ENCODE data around the gene ADAMTSL5. TPM values are rescaled to one million over a fixed set of nuclear protein-coding genes. Genes with fewer than 3 reads are reported as not detected.

ADAMTSL5 gene
- total RNA-seq, 4 donors from 2014 or later, result 17.4 to 54.8 (median 42.6) TPM

DNA sequence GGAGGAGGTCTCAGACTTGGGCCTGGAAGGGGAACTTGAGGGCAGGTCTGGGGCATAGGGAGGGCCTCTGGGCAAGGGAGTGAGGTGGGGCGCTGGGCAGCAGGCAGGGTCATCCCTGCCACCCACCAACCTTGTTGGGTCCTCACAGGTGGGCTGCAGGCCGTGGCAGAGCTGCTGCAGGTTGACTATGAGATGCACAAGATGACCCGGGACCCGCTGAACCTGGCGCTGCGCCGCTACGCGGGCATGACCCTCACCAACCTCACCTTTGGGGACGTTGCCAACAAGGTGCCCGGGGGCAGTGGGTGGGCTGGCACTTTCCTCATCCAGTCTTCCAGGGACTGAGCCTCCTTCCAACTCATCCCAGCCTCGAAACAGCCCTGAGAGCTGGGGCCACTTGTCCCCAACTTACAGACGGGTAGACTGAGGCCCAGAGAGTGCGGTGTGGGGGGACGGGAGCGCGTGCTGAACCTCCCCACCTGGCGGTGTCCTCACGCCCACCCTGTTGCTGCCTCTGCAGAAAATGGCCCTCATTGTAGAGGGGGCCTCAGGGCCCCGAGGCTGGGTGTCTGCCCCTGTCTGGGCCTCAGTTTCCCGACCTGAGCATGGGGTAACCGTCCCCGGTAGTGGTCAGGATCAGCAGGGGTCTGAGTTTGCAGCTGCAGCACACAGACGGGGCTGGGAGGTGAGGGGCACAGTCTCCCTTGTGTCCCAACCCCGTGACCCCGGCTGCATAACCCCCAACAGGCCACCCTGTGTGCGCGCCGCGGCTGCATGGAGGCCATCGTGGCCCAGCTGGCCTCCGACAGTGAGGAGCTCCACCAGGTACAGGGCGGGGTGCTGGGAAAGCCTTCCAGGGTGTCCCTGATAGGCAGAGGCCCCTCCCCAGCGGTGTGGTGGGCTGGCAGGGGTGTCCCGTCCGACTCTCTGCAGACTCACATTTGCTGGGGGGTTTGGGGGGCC, 52.5 kb downstream of the ADAMTSL5 start:
- H3K27me3 ChIP-seq, result peaks cover 3 to 26% of the 10 kb centered on the region in 2 donors
- no peaks in the 10 kb centered on the region for H3K9me3 ChIP-seq
- peaks cover 0 to 30% (median 0%) of the 10 kb centered on the region in 3 donors for H3K36me3 ChIP-seq
- H3K4me3 ChIP-seq, result no peak overlapping the region
- 90 to 92% methylated on average over 14 to 32 of the region's 36 CpGs for WGBS, 2 donors
- TF ChIP-seq POLR2A (IDR thresholded peaks at IDR 0.05) (no peak), EP300 (IDR thresholded peaks at IDR 0.05) (no peak)
- TF ChIP-seq, protein P1, sequence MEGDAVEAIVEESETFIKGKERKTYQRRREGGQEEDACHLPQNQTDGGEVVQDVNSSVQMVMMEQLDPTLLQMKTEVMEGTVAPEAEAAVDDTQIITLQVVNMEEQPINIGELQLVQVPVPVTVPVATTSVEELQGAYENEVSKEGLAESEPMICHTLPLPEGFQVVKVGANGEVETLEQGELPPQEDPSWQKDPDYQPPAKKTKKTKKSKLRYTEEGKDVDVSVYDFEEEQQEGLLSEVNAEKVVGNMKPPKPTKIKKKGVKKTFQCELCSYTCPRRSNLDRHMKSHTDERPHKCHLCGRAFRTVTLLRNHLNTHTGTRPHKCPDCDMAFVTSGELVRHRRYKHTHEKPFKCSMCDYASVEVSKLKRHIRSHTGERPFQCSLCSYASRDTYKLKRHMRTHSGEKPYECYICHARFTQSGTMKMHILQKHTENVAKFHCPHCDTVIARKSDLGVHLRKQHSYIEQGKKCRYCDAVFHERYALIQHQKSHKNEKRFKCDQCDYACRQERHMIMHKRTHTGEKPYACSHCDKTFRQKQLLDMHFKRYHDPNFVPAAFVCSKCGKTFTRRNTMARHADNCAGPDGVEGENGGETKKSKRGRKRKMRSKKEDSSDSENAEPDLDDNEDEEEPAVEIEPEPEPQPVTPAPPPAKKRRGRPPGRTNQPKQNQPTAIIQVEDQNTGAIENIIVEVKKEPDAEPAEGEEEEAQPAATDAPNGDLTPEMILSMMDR (IDR thresholded peaks at IDR 0.05), result no peak
- DNase-seq (ENCODE audit: low spot score in 2 of 2), result no peak
- peaks cover 0 to 20% (median 4%) of the 10 kb centered on the region in 4 donors for H3K4me1 ChIP-seq
- H3K27ac ChIP-seq, result no peak overlapping the region

DNA sequence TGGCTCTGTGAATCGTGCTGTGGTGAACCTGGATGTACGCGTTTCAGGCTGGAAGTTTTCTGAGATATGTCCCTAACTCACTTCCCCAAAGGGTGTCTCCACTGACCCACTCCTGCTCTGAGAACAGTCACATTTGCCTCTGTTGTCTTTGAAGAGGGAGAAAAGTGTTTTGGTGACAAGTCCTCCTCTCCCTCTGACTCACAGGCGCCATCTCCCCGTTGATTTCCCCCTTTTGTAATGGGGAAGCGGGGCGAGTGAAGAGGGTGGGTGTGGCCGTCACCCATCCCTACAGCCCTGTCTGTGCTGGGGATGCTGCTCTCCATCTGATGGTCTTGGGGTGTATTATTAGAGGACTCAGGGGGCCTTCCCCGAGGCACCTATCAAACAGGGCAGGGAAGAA, 53.3 kb downstream of the ADAMTSL5 start:
- no peak overlapping the region for H3K4me3 ChIP-seq
- 69 to 81% methylated on average over 9 of the region's 9 CpGs for WGBS, 2 donors
- H3K27me3 ChIP-seq, result peaks cover 3 to 35% of the 10 kb centered on the region in 2 donors
- TF ChIP-seq POLR2A (IDR thresholded peaks at IDR 0.05), result no peak
- no peak for TF ChIP-seq EP300 (IDR thresholded peaks at IDR 0.05)
- TF ChIP-seq, protein P1 (IDR thresholded peaks at IDR 0.05), result no peak
- no peaks in the 10 kb centered on the region for H3K9me3 ChIP-seq
- H3K36me3 ChIP-seq, result peaks cover 0 to 27% (median 0%) of the 10 kb centered on the region in 3 donors
- no peak overlapping the region for H3K27ac ChIP-seq
- peaks cover 0 to 26% (median 8%) of the 10 kb centered on the region in 4 donors for H3K4me1 ChIP-seq
- no peak for DNase-seq (ENCODE audit: low spot score in 2 of 2)

DNA sequence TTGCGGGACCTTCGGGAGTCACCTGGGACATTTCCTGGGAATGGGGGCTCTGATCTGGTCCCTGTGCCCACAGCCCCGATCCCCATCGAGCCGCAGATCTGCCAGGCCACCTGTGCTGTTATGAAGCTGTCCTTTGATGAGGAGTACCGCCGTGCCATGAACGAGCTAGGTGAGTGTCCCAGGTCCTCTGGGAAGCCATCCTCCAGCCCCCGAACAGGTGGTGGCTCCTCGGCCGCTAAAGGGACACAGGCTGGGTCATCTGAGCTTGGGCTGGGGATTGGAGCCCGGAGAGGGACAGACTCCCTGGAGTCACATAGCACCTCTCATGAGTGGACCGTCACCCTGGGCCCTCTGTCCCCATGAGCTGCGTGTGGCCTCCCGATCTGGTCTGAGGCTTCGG, 54.9 kb downstream of the ADAMTSL5 start:
- Histone ChIP-seq H3K27ac (no peak overlapping the region), H3K27me3 (peaks cover 3 to 51% of the 10 kb centered on the region in 2 donors), H3K4me1 (peaks cover 0 to 39% (median 20%) of the 10 kb centered on the region in 4 donors), H3K9me3 (no peaks in the 10 kb centered on the region), H3K4me3 (no peak overlapping the region), H3K36me3 (peaks cover 0 to 27% (median 0%) of the 10 kb centered on the region in 3 donors)
- no peak for TF ChIP-seq EP300 (IDR thresholded peaks at IDR 0.05)
- TF ChIP-seq POLR2A (IDR thresholded peaks at IDR 0.05), result no peak
- TF ChIP-seq, protein P1 (IDR thresholded peaks at IDR 0.05), result no peak
- no peak for DNase-seq (ENCODE audit: low spot score in 2 of 2)
- WGBS, 2 donors, result 80 to 88% methylated on average over 4 to 7 of the region's 16 CpGs

DNA sequence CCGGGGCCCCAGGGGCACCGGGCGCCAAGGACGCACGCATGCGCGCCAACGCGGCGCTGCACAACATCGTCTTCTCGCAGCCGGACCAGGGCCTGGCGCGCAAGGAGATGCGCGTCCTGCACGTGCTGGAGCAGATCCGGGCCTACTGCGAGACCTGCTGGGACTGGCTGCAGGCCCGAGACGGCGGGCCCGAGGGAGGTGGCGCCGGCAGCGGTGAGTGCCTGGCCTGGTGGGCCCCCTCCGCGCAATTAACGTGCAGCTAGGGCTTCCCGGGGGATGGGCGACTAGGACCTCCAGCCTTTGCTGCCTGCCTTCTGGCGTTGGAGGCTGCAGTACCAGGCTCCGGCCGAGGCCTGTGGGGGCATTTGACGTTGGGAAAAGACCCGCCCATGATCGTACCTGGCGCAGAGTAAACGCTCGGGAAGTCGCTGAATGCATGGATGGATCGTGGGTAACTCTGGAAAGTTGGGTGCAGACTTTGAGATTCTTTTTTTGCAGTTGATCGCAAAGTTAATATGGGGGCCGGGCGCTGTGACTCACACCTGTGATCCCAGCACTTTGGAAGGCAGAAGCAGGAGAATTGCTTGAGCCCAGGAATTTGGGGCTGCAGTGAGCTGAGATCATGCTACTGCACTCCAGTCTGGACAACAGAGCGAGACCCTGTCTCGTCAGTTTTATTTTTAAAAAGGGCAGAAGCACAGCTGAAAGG, 55.6 kb downstream of the ADAMTSL5 start:
- TF ChIP-seq EP300 (IDR thresholded peaks at IDR 0.05), result no peak
- TF ChIP-seq, protein P1 (IDR thresholded peaks at IDR 0.05), result no peak
- TF ChIP-seq POLR2A (IDR thresholded peaks at IDR 0.05), result no peak
- DNase-seq (ENCODE audit: low spot score in 2 of 2), result no peak
- 35 to 43% methylated on average over 45 to 48 of the region's 48 CpGs for WGBS, 2 donors
- H3K36me3 ChIP-seq, result peaks cover 0 to 26% (median 0%) of the 10 kb centered on the region in 3 donors
- H3K9me3 ChIP-seq, result no peaks in the 10 kb centered on the region
- peaks cover 0 to 46% (median 25%) of the 10 kb centered on the region in 4 donors for H3K4me1 ChIP-seq
- H3K27me3 ChIP-seq, result peaks cover 3 to 58% of the 10 kb centered on the region in 2 donors
- H3K27ac ChIP-seq, result no peak overlapping the region
- H3K4me3 ChIP-seq, result no peak overlapping the region
